MM.1S (cell line): Measurements from ENCODE around the gene MAPK8IP1.

Experiments used
- DNase-seq: peaks from one replicate; pipeline ENCODE4 v3.0.0-alpha.2; 2015
- H2AFZ ChIP-seq: fragments of 300-600 bp; sonication (generic); 2 replicates; pipeline ENCODE4 v1.6.0; 2016; ENCODE audit warnings: antibody characterized with exemption, low read length
- H3F3A ChIP-seq: fragments of 300-600 bp; sonication (generic); 2 replicates; pipeline ENCODE4 v1.6.1; 2016; ENCODE audit warnings: mild to moderate bottlenecking, antibody characterized with exemption, low read length, moderate library complexity, mixed read lengths; ENCODE audit not compliant: insufficient read depth
- H3K27ac ChIP-seq: fragments of 300-600 bp; sonication (generic); 2 replicates; pipeline ENCODE4 v1.5.1; 2016; ENCODE audit warnings: mild to moderate bottlenecking, low read length
- H3K27me3 ChIP-seq: fragments of 300-600 bp; sonication (generic); replicated peaks from 2 replicates; pipeline ENCODE4 v1.6.0; 2016; ENCODE audit warnings: low read length; ENCODE audit not compliant: insufficient read depth
- H3K36me3 ChIP-seq: fragments of 300-600 bp; sonication (generic); replicated peaks from 2 replicates; pipeline ENCODE4 v1.6.1; 2016; ENCODE audit warnings: mild to moderate bottlenecking, low read length, mixed read lengths; ENCODE audit not compliant: insufficient read depth
- H3K4me1 ChIP-seq: fragments of 300-600 bp; sonication (generic); 2 replicates; pipeline ENCODE4 v1.6.1; 2016; ENCODE audit warnings: low read length, mixed read lengths
- H3K4me2 ChIP-seq: fragments of 300-600 bp; sonication (generic); 2 replicates; pipeline ENCODE4 v1.6.0; 2016; ENCODE audit warnings: low read depth, low read length
- H3K4me3 ChIP-seq: fragments of 300-600 bp; sonication (generic); 2 replicates; pipeline ENCODE4 v1.5.1; 2016; ENCODE audit warnings: low read length, mixed read lengths
- H3K79me2 ChIP-seq: fragments of 300-600 bp; sonication (generic); 2 replicates; pipeline ENCODE4 v1.6.1; 2016; ENCODE audit warnings: mixed run types, low read length, mixed read lengths
- H3K9ac ChIP-seq: fragments of 300-600 bp; sonication (generic); 2 replicates; pipeline ENCODE4 v1.6.1; 2016; ENCODE audit warnings: low read length, mixed read lengths
- H3K9me2 ChIP-seq: fragments of 300-600 bp; sonication (generic); replicated peaks from 2 replicates; pipeline ENCODE4 v1.6.1; 2016; ENCODE audit warnings: mild to moderate bottlenecking, low read length, mixed read lengths; ENCODE audit not compliant: insufficient read depth
- H3K9me3 ChIP-seq: fragments of 300-600 bp; sonication (generic); replicated peaks from 2 replicates; pipeline ENCODE4 v1.6.1; 2016; ENCODE audit warnings: mild to moderate bottlenecking, low read length, mixed read lengths; ENCODE audit not compliant: insufficient read depth
- H4K20me1 ChIP-seq: fragments of 300-600 bp; sonication (generic); 2 replicates; pipeline ENCODE4 v1.6.1; 2016; ENCODE audit warnings: mild to moderate bottlenecking, low read length, moderate library complexity, mixed read lengths; ENCODE audit not compliant: insufficient read depth
- EZH2 ChIP-seq: fragments of 300-600 bp; sonication (generic); optimal IDR thresholded peaks from 2 replicates; pipeline ENCODE3; 2017; ENCODE audit warnings: low read depth, mild to moderate bottlenecking, antibody characterized with exemption, low read length, mixed read lengths
- EZH2phosphoT487 ChIP-seq: fragments of 300-600 bp; sonication (generic); IDR thresholded peaks from 2 replicates; pipeline ENCODE4 v1.6.1; 2018; ENCODE audit warnings: antibody characterized with exemption, low read length
- TF ChIP-seq, protein P1 (sequence below): fragments of 300-600 bp; sonication (generic); IDR thresholded peaks from 2 replicates; pipeline ENCODE4 v1.5.1; 2016; ENCODE audit warnings: antibody characterized with exemption, low read length, mixed read lengths

Gene MAPK8IP1

GRCh38 chr11:45896422-45896984 is 11.1 kb downstream of the MAPK8IP1 start:
- no peak overlapping the region for H3K4me2 ChIP-seq
- H4K20me1 ChIP-seq = no peaks in the 10 kb centered on the region
- peaks cover 45% of the 10 kb centered on the region for H3K27me3 ChIP-seq
- no peaks in the 10 kb centered on the region for H3K9me2 ChIP-seq
- no peaks in the 10 kb centered on the region for H3K79me2 ChIP-seq
- H3K4me3 ChIP-seq = no peak overlapping the region
- H3F3A ChIP-seq = no peaks in the 10 kb centered on the region
- no peak overlapping the region for H3K9ac ChIP-seq
- H3K4me1 ChIP-seq = no peaks in the 10 kb centered on the region
- no peak overlapping the region for H3K27ac ChIP-seq
- TF ChIP-seq, protein P1, sequence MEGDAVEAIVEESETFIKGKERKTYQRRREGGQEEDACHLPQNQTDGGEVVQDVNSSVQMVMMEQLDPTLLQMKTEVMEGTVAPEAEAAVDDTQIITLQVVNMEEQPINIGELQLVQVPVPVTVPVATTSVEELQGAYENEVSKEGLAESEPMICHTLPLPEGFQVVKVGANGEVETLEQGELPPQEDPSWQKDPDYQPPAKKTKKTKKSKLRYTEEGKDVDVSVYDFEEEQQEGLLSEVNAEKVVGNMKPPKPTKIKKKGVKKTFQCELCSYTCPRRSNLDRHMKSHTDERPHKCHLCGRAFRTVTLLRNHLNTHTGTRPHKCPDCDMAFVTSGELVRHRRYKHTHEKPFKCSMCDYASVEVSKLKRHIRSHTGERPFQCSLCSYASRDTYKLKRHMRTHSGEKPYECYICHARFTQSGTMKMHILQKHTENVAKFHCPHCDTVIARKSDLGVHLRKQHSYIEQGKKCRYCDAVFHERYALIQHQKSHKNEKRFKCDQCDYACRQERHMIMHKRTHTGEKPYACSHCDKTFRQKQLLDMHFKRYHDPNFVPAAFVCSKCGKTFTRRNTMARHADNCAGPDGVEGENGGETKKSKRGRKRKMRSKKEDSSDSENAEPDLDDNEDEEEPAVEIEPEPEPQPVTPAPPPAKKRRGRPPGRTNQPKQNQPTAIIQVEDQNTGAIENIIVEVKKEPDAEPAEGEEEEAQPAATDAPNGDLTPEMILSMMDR = no peak
- TF ChIP-seq EZH2phosphoT487 (no peak), EZH2 (no peak)
- H3K9me3 ChIP-seq = no peaks in the 10 kb centered on the region
- no peak overlapping the region for H2AFZ ChIP-seq
- no peak for DNase-seq
- no peaks in the 10 kb centered on the region for H3K36me3 ChIP-seq

DNA sequence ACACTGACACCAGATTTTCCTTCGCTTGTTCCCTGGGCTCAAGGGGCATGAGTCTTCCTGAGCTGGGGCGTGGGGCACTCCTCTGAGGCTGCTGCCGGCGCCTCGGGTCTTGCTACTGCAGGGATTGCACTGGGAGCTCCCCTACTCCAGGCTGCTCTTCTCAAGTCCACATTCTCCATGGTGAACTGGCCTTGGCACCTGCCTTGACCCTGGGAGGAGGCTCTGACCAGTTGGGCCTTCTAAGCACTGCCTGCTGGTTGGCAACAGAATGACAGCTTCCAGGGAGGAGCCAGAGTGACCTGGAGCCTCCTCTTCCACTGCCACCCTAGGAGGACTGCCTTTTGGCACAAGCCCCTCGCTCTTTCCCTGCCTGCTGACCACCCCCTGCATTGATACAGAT is 12.1 kb downstream of the MAPK8IP1 start:
- Histone ChIP-seq H3K4me3 (no peak overlapping the region), H2AFZ (no peak overlapping the region), H3K36me3 (no peaks in the 10 kb centered on the region), H3K9me3 (no peaks in the 10 kb centered on the region), H3K27ac (no peak overlapping the region), H3K27me3 (peaks cover 54% of the 10 kb centered on the region), H3K4me2 (no peak overlapping the region), H3K9ac (no peak overlapping the region), H3K9me2 (no peaks in the 10 kb centered on the region), H3K79me2 (no peaks in the 10 kb centered on the region), H4K20me1 (no peaks in the 10 kb centered on the region), H3K4me1 (no peaks in the 10 kb centered on the region), H3F3A (no peaks in the 10 kb centered on the region)
- no peak for TF ChIP-seq EZH2phosphoT487
- TF ChIP-seq EZH2 = no peak
- TF ChIP-seq, protein P1 = no peak
- no peak for DNase-seq

- H3K9me2 ChIP-seq = no peaks in the 10 kb centered on the region
- no peak overlapping the region for H3K9ac ChIP-seq
- H3K36me3 ChIP-seq = no peaks in the 10 kb centered on the region
- H3K9me3 ChIP-seq = no peaks in the 10 kb centered on the region
- no peak overlapping the region for H2AFZ ChIP-seq
- H3K27me3 ChIP-seq = peaks cover 59% of the 10 kb centered on the region
- no peaks in the 10 kb centered on the region for H4K20me1 ChIP-seq
- no peaks in the 10 kb centered on the region for H3F3A ChIP-seq
- TF ChIP-seq, protein P1 = no peak
- TF ChIP-seq EZH2 (no peak), EZH2phosphoT487 (no peak)
- H3K79me2 ChIP-seq = no peaks in the 10 kb centered on the region
- no peaks in the 10 kb centered on the region for H3K4me1 ChIP-seq
- DNase-seq = no peak
- H3K4me3 ChIP-seq = no peak overlapping the region
- no peak overlapping the region for H3K4me2 ChIP-seq
- no peak overlapping the region for H3K27ac ChIP-seq
These were observed 13.6 kb downstream of the MAPK8IP1 start for GRCh38 chr11:45899086-45899447.
